ENCODE results near the gene HOXA2. TPM values are rescaled to one million over a fixed set of nuclear protein-coding genes. Genes with fewer than 3 reads are reported as not detected.

Gene HOXA2
- total RNA-seq, 1 donor, result 3.6 TPM

GRCh38 chr7:27148031-27148755 lies 45.7 kb upstream of the HOXA2 start:
- no peak for DNase-seq (ENCODE audit: low read depth)
- no peak overlapping the region for H3K4me3 ChIP-seq (ENCODE audit: low read depth, low read length)
- no peak for TF ChIP-seq CTCF (IDR thresholded peaks at IDR 0.05; ENCODE audit: insufficient read depth, low read length)

GRCh38 chr7:27147199-27148030 lies 44.9 kb upstream of the HOXA2 start, which contains the start of gene HOXA6:
Gene HOXA6, minus strand, starts transcription at chr7:27147774. Its CDS starts 25 bp downstream, at chr7:27147749.
- no peak for TF ChIP-seq CTCF (IDR thresholded peaks at IDR 0.05; ENCODE audit: insufficient read depth, low read length)
- H3K4me3 ChIP-seq (ENCODE audit: low read depth, low read length), result no peak within 1 kb of the TSS
- DNase-seq (ENCODE audit: low read depth), result no peak

- DNase-seq (ENCODE audit: low read depth), result no peak
- H3K4me3 ChIP-seq (ENCODE audit: low read depth, low read length), result no peak overlapping the region
- no peak for TF ChIP-seq CTCF (IDR thresholded peaks at IDR 0.05; ENCODE audit: insufficient read depth, low read length)
Measured at GRCh38 chr7:27146491-27147198, 44.2 kb upstream of the HOXA2 start.

- no peak for DNase-seq (ENCODE audit: low read depth)
- no peak for TF ChIP-seq CTCF (IDR thresholded peaks at IDR 0.05; ENCODE audit: insufficient read depth, low read length)
- no peak overlapping the region for H3K4me3 ChIP-seq (ENCODE audit: low read depth, low read length)
Measured at GRCh38 chr7:27145914-27146412, 43.5 kb upstream of the HOXA2 start.

- TF ChIP-seq CTCF (IDR thresholded peaks at IDR 0.05; ENCODE audit: insufficient read depth, low read length), result no peak
- no peak overlapping the region for H3K4me3 ChIP-seq (ENCODE audit: low read depth, low read length)
- DNase-seq (ENCODE audit: low read depth), result no peak
Measured at GRCh38 chr7:27145165-27145913, 42.9 kb upstream of the HOXA2 start.

- no peak for DNase-seq (ENCODE audit: low read depth)
- no peak for TF ChIP-seq CTCF (IDR thresholded peaks at IDR 0.05; ENCODE audit: insufficient read depth, low read length)
- no peak overlapping the region for H3K4me3 ChIP-seq (ENCODE audit: low read depth, low read length)
Measured at GRCh38 chr7:27144781-27145164, 42.3 kb upstream of the HOXA2 start.
